ENCODE data around the gene SMARCA2. TPM values are rescaled to one million over a fixed set of nuclear protein-coding genes. Genes with fewer than 3 reads are reported as not detected.

SMARCA2 gene
- total and polyA plus RNA-seq, 10 of the 15 experiments (the other 5 are each of a cell fraction or from before 2014, with no cell fraction given) = 100 to 392 (median 204) TPM

GRCh38 chr9:1997646-1998045 is 17.5 kb upstream of the SMARCA2 start:
- no peak overlapping the region for H3K9ac ChIP-seq (ENCODE audit: control insufficient read depth, insufficient read depth, low read length)
- H3K9me3 ChIP-seq (replicated peaks; ENCODE audit: control insufficient read depth, insufficient read depth, low read length) = no peaks in the 10 kb centered on the region
- no peak for ATAC-seq
- H3K4me1 ChIP-seq (ENCODE audit: control insufficient read depth, insufficient read depth, low read length) = no peaks in the 10 kb centered on the region
- H3K36me3 ChIP-seq (ENCODE audit: control insufficient read depth in 2 of 2, insufficient read depth in 2 of 2, low read length in 1 of 2) = no peaks in the 10 kb centered on the region
- no peaks in the 10 kb centered on the region for H3K79me2 ChIP-seq (ENCODE audit: control insufficient read depth, insufficient read depth, low read length)
- ChIA-PET CTCF (interaction anchor here (1.2 to 1.7 kb wide), 2 partner anchors 14 to 232 kb away, joined by 3 to 4 read pairs; no protein-coding TSS in a partner anchor), RAD21 (ENCODE audit: unreplicated experiment) (no interaction called here), SMC1A (ENCODE audit: uncharacterized antibody, unreplicated experiment) (interaction anchor here (0.8 to 1.9 kb wide), 5 partner anchors 14 to 160 kb away, joined by 3 to 5 read pairs (median 4); no protein-coding TSS in a partner anchor), POLR2A (no interaction called here)
- no peak for FAIRE-seq
- no peaks in the 10 kb centered on the region for H4K20me1 ChIP-seq (ENCODE audit: control insufficient read depth, insufficient read depth)
- no peak for DNase-seq (ENCODE audit: low read depth, low spot score)
- no peak overlapping the region for H3K4me2 ChIP-seq (ENCODE audit: control insufficient read depth, insufficient read depth)
- no peak overlapping the region for H3K27ac ChIP-seq (ENCODE audit: control insufficient read depth, insufficient read depth)
- no peak overlapping the region for H2AFZ ChIP-seq (ENCODE audit: control insufficient read depth, low read depth, low read length)
- WGBS (ENCODE audit: insufficient coverage, insufficient replicate concordance, low lambda C conversion rate, missing lambda C conversion rate) = 72% methylated on average over 2 of the region's 2 CpGs
- H3K27me3 ChIP-seq (replicated peaks in 1 of 2; ENCODE audit: control insufficient read depth in 2 of 2, insufficient read depth in 2 of 2, low read length in 1 of 2) = no peaks in the 10 kb centered on the region
- intact Hi-C loops (cut with micrococcal nuclease; ENCODE audit: unreplicated experiment) (no loop called here), in situ Hi-C loops (cut with MboI) (no loop called here)
- no TSS peak for BruUV-seq (replicated peaks)
- no peak overlapping the region for H3K4me3 ChIP-seq
- TF ChIP-seq KAT2A (conservative IDR thresholded peaks at IDR 0.05; ENCODE audit: control insufficient read depth, low read depth, low read length) (no peak), MEF2B (IDR thresholded peaks at IDR 0.05; ENCODE audit: partially characterized antibody, poor library complexity, severe bottlenecking) (no peak), NFXL1 (IDR thresholded peaks at IDR 0.05; ENCODE audit: borderline replicate concordance) (no peak), CBFB (IDR thresholded peaks at IDR 0.05; ENCODE audit: low read depth) (no peak), MXI1 (IDR thresholded peaks at IDR 0.05; ENCODE audit: low read depth, low read length) (no peak), BCL11A (IDR thresholded peaks at IDR 0.05; ENCODE audit: low read depth, low read length) (no peak), RBBP5 (conservative IDR thresholded peaks at IDR 0.05) (no peak), NR2C2 (IDR thresholded peaks at IDR 0.05; ENCODE audit: borderline replicate concordance, control insufficient read depth, insufficient read length, low read depth) (no peak), POLR2AphosphoS5 (IDR thresholded peaks at IDR 0.05; ENCODE audit: low read length) (no peak), FOS (IDR thresholded peaks at IDR 0.05; ENCODE audit: borderline replicate concordance, extremely low read depth, insufficient read length) (no peak), ZNF274 (IDR thresholded peaks at IDR 0.05; ENCODE audit: insufficient read depth, insufficient read length) (no peak), ZBTB40 (IDR thresholded peaks at IDR 0.05; ENCODE audit: borderline replicate concordance) (no peak), HDAC6 (IDR thresholded peaks at IDR 0.05; ENCODE audit: unreplicated experiment) (no peak), NFYA (IDR thresholded peaks at IDR 0.05; ENCODE audit: borderline replicate concordance, low read depth, low read length) (no peak)
- TF ChIP-seq, protein P1, sequence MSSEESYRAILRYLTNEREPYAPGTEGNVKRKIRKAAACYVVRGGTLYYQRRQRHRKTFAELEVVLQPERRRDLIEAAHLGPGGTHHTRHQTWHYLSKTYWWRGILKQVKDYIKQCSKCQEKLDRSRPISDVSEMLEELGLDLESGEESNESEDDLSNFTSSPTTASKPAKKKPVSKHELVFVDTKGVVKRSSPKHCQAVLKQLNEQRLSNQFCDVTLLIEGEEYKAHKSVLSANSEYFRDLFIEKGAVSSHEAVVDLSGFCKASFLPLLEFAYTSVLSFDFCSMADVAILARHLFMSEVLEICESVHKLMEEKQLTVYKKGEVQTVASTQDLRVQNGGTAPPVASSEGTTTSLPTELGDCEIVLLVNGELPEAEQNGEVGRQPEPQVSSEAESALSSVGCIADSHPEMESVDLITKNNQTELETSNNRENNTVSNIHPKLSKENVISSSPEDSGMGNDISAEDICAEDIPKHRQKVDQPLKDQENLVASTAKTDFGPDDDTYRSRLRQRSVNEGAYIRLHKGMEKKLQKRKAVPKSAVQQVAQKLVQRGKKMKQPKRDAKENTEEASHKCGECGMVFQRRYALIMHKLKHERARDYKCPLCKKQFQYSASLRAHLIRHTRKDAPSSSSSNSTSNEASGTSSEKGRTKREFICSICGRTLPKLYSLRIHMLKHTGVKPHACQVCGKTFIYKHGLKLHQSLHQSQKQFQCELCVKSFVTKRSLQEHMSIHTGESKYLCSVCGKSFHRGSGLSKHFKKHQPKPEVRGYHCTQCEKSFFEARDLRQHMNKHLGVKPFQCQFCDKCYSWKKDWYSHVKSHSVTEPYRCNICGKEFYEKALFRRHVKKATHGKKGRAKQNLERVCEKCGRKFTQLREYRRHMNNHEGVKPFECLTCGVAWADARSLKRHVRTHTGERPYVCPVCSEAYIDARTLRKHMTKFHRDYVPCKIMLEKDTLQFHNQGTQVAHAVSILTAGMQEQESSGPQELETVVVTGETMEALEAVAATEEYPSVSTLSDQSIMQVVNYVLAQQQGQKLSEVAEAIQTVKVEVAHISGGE (CRISPR knock-in tag; IDR thresholded peaks at IDR 0.05) = no peak
- TF ChIP-seq, protein P2, sequence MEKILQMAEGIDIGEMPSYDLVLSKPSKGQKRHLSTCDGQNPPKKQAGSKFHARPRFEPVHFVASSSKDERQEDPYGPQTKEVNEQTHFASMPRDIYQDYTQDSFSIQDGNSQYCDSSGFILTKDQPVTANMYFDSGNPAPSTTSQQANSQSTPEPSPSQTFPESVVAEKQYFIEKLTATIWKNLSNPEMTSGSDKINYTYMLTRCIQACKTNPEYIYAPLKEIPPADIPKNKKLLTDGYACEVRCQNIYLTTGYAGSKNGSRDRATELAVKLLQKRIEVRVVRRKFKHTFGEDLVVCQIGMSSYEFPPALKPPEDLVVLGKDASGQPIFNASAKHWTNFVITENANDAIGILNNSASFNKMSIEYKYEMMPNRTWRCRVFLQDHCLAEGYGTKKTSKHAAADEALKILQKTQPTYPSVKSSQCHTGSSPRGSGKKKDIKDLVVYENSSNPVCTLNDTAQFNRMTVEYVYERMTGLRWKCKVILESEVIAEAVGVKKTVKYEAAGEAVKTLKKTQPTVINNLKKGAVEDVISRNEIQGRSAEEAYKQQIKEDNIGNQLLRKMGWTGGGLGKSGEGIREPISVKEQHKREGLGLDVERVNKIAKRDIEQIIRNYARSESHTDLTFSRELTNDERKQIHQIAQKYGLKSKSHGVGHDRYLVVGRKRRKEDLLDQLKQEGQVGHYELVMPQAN (conservative IDR thresholded peaks at IDR 0.05) = no peak

Measured in GM12878 (cell line).